Measurements from ENCODE around the gene ACTR1A.

- TF ChIP-seq, protein P1, sequence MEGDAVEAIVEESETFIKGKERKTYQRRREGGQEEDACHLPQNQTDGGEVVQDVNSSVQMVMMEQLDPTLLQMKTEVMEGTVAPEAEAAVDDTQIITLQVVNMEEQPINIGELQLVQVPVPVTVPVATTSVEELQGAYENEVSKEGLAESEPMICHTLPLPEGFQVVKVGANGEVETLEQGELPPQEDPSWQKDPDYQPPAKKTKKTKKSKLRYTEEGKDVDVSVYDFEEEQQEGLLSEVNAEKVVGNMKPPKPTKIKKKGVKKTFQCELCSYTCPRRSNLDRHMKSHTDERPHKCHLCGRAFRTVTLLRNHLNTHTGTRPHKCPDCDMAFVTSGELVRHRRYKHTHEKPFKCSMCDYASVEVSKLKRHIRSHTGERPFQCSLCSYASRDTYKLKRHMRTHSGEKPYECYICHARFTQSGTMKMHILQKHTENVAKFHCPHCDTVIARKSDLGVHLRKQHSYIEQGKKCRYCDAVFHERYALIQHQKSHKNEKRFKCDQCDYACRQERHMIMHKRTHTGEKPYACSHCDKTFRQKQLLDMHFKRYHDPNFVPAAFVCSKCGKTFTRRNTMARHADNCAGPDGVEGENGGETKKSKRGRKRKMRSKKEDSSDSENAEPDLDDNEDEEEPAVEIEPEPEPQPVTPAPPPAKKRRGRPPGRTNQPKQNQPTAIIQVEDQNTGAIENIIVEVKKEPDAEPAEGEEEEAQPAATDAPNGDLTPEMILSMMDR (IDR thresholded peaks at IDR 0.05): no peak
- no peak for TF ChIP-seq ZFX (IDR thresholded peaks at IDR 0.05; ENCODE audit: borderline replicate concordance)
Observed at GRCh38 chr10:102508506-102508905, 6.0 kb upstream of the ACTR1A start.

Data from 22Rv1 (cell line).